Measurements from ENCODE around the gene PEX12. TPM values are rescaled to one million over a fixed set of nuclear protein-coding genes. Genes with fewer than 3 reads are reported as not detected.

PEX12 gene
- total RNA-seq (2011; cell fraction: chromatin; rRNA removed; ENCODE audit: low replicate concordance), result 7.7 and 10.2 TPM in 2 replicates
- total RNA-seq (2011; cell fraction: nucleolus; rRNA removed), result 9.2 and 9.3 TPM in 2 replicates
- 10.9 and 12.7 TPM in 2 replicates for total RNA-seq (2011; cell fraction: nucleoplasm; rRNA removed)
- total RNA-seq (2014; rRNA removed) (4.6 and 5.6 TPM in 2 replicates), total RNA-seq (2014; rRNA removed; fragmentation: Illumina TruSeq; extraction: Trizol) (6.4 and 6.8 TPM in 2 replicates), total RNA-seq (2015; rRNA removed; fragmentation: Illumina TruSeq; extraction: Trizol) (5.8 and 6.4 TPM in 2 replicates), total RNA-seq (2021) (5.5 and 6.1 TPM in 2 replicates), polyA plus RNA-seq (2011; rRNA removed) (9.9 and 12.4 TPM in 2 replicates), polyA plus RNA-seq (2014; fragmentation: Illumina TruSeq; extraction: Trizol) (7.9 and 8.4 TPM in 2 replicates), polyA plus RNA-seq (2014; fragmentation: Nextera tagmentation; extraction: Ambion mirVana) (1 to 10 TPM; 4.0 to 6.7 TPM), polyA plus RNA-seq (2014; rRNA removed) (4.5 and 4.9 TPM in 2 replicates), polyA minus RNA-seq (2011; rRNA and poly(A)+ RNA removed) (9.1 and 13.3 TPM in 2 replicates), Bru-seq, nascent RNA (percentile 72 among the genes with signal in this experiment), BruChase-seq, experiment 1, labeled RNA remaining after a 2-hour chase (percentile 78 among the genes with signal in this experiment), BruChase-seq, experiment 2, labeled RNA remaining after a 6-hour chase (percentile 81 among the genes with signal in this experiment)
- polyA plus RNA-seq (2011; cell fraction: cytosol; rRNA removed), result 11.1 and 11.7 TPM in 2 replicates
- 6.9 and 8.3 TPM in 2 replicates for polyA plus RNA-seq (2011; cell fraction: nucleus; rRNA removed)
- 7.8 TPM in 2 replicates for polyA plus RNA-seq (2012)
- 4.2 and 5.0 TPM in 2 replicates for polyA minus RNA-seq (2011; cell fraction: cytosol; rRNA and poly(A)+ RNA removed)
- 4.8 and 7.3 TPM in 2 replicates for polyA minus RNA-seq (2011; cell fraction: nucleus; rRNA and poly(A)+ RNA removed)
- long read RNA-seq, experiment 1, transcript PEX12-201 (3 exons, 2,675 nt), result major isoform, 16 of 23 reads
- long read RNA-seq, experiment 1, partial matches to known transcripts, result 0 of 23 reads
- long read RNA-seq, experiment 1, other reads (novel, unspliced or antisense), result 7 of 23 reads
- long read RNA-seq, experiment 2, partial matches to known transcripts, result 0 of 5 reads
- long read RNA-seq, experiment 2, other reads (novel, unspliced or antisense), result 1 of 5 reads
- long read RNA-seq, experiment 3, transcript PEX12-201 (3 exons, 2,675 nt), result major isoform, 6 of 7 reads
- long read RNA-seq, experiment 3, partial matches to known transcripts, result 1 of 7 reads
- long read RNA-seq, experiment 3, other reads (novel, unspliced or antisense), result 0 of 7 reads

- BruUV-seq (replicated peaks), result no TSS peak
- H3K27ac ChIP-seq (ENCODE audit: extremely low read depth, low read depth, low read length), result peak within 1 kb of the TSS; percentile 95
- FAIRE-seq (peak; percentile 98), ATAC-seq (peak; percentile 90), DNase-seq (ENCODE audit: extremely low read depth in 1 of 4, low spot score in 3 of 4) (peak; percentile 78 to 97 (median 83))
- no peaks in the 10 kb centered on the region for H4K20me1 ChIP-seq (replicated peaks; ENCODE audit: control insufficient read depth, insufficient read depth, low read length)
- peak within 1 kb of the TSS; percentile 97 to 99 for H3K9ac ChIP-seq (ENCODE audit: insufficient read depth in 1 of 2, low read depth in 2 of 2, low read length in 2 of 2)
- peak within 1 kb of the TSS; percentile 81 for H2AFZ ChIP-seq (ENCODE audit: low read depth, low read length)
- ChIA-PET CTCF (ENCODE audit: low intra/inter-chr PET ratio) (no interaction called here), POLR2A (interaction anchor here (0.6 to 7.9 kb wide), 19 partner anchors 11 to 1158 kb away, joined by 3 to 132 read pairs (median 4); partner anchors contain the start of genes AP2B1, SLFN12L and SLFN14)
- peaks cover 3 to 22% of the 10 kb centered on the region in 2 experiments; a peak in 3 of 5 replicates for H3K4me1 ChIP-seq (replicated peaks in 1 of 2; ENCODE audit: control insufficient read depth in 2 of 2, insufficient read depth in 2 of 2, low read length in 2 of 2)
- peaks cover 41% of the 10 kb centered on the region for H3K79me2 ChIP-seq (ENCODE audit: control insufficient read depth, insufficient read depth, low read length)
- H3K9me1 ChIP-seq (ENCODE audit: control insufficient read depth, insufficient read depth, low read length), result no peaks in the 10 kb centered on the region
- no peaks in the 10 kb centered on the region for H3K27me3 ChIP-seq (ENCODE audit: control insufficient read depth in 2 of 2, insufficient read depth in 2 of 2, low read length in 2 of 2)
- in situ Hi-C loops (cut with MboI), result no loop called here
- intact Hi-C loops (cut with micrococcal nuclease), result loop anchor here (1.0 kb wide), 2 partner anchors 8 to 9 kb away; partner anchors contain the start of gene AP2B1
- H3K4me3 ChIP-seq, result peak within 1 kb of the TSS; percentile 77
- no peaks in the 10 kb centered on the region for H3K9me3 ChIP-seq (replicated peaks; ENCODE audit: control insufficient read depth, insufficient read depth, low read depth, low read length)
- H3K36me3 ChIP-seq (ENCODE audit: control insufficient read depth, insufficient read depth, low read length), result peaks cover 36% of the 10 kb centered on the region
- peak within 1 kb of the TSS; percentile 97 for H3K4me2 ChIP-seq (ENCODE audit: insufficient read depth, low read length)
- WGBS (ENCODE audit: insufficient coverage, low coverage, missing lambda C conversion rate), result under 1% methylated on average over 45 of the region's 45 CpGs
- TF ChIP-seq ZNF655 (CRISPR knock-in tag; IDR thresholded peaks at IDR 0.05) (peak; percentile 73; the same call in 1 of the 2 replicates), BRD9 (IDR thresholded peaks at IDR 0.05; ENCODE audit: low read depth, partially characterized antibody) (peak; percentile 64), CHCHD3 (CRISPR knock-in tag; IDR thresholded peaks at IDR 0.05) (no peak), YY1 (IDR thresholded peaks at IDR 0.05; ENCODE audit: borderline replicate concordance in 1 of 3, control insufficient read depth in 1 of 3, extremely low read depth in 1 of 3, insufficient read depth in 3 of 3, insufficient read length in 1 of 3, insufficient replicate concordance in 2 of 3, low read depth in 1 of 3, low read length in 2 of 3) (peak in 2 of 3 experiments; percentile 83 to 91), MTA2 (IDR thresholded peaks at IDR 0.05; ENCODE audit: low read depth) (peak; percentile 31), CREB5 (CRISPR knock-in tag; IDR thresholded peaks at IDR 0.05) (no peak), ZC3H4 (CRISPR knock-in tag; IDR thresholded peaks at IDR 0.05; ENCODE audit: borderline replicate concordance) (no peak), SMAD2 (IDR thresholded peaks at IDR 0.05; ENCODE audit: low read depth, low read length) (no peak), TEAD2 (tag; IDR thresholded peaks at IDR 0.05) (no peak), ZNF57 (CRISPR knock-in tag; IDR thresholded peaks at IDR 0.05) (no peak), ATF2 (CRISPR knock-in tag; IDR thresholded peaks at IDR 0.05) (no peak)
These were observed at the start of gene PEX12 for GRCh38 chr17:35578197-35578928. TSS of gene PEX12 (minus strand) at chr17:35578571. CDS start at chr17:35578021, 550 bp downstream.

All from K562 (cell line).